Stromal cell of bone marrow (primary cell): ENCODE measurements around the gene TMEM92.
A peak's percentile ranks its signal among the peaks of the same experiment; 100 is the strongest.
"Not testable (repeated sequence)": the region's sequence is repeated elsewhere in the genome, so short reads cannot be mapped to it uniquely, and the experiment has no call there.

Experiments used
- DNase-seq: peaks from one replicate; pipeline ENCODE4 v3.0.0-alpha.2; 2012; ENCODE audit warnings: low read depth

Gene TMEM92

DNA sequence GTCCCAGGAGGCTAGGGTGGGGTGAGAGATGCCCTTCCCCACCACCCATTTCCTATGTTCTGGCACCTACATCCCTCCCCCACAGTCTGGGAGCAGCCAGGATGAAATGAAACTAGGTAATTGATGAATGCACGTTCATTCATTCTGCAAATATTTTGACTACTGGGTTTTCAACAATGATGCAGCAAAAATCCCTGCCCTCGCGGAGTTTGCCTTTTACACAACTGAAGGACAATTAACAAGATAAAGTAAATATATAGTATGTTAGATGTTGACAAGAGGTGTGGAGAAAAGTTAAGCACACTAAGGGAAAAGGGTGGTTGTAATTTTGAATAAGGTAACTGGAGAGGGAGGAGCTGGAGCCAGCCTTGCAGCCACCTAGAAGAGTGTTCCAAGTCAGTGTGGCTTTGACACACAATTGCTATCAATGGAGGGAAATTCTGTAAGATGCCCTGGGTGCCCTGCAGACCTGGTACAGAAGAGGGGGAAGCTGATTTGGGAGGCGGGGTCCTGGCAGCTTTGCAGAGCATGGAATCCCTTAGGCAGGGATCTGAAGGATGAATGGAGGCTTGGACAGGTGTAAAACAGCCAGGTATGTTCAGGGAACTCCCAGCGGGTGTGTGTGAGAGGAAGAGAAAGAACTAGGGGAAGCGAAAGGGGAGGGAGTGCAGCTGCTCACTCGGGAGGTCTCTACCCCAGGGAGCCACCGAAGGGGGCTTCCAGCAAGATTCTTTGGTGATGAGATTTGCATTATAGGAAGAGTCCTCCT is 2.5 kb downstream of the TMEM92 start:
- no peak for DNase-seq

DNA sequence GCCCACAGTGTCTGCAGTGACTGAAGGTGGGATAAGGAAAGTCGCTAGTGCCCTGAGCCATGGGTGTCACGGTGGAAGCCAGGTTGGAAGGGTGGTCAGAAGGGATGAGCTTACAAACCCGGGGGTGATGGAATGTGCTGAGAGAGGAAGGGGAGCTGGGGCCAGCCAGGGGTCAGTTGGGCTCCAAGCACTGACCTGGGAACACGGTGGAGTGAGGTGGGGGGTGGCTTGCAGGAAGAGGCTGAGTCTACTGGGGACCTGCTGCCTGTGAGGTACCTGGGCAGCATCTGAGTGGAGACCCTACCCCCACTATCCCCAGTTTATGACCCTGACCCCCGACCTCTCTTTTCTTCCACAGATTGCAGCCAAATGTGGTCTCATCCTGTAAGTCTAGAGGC is 3.1 kb downstream of the TMEM92 start:
- DNase-seq, result no peak

DNA sequence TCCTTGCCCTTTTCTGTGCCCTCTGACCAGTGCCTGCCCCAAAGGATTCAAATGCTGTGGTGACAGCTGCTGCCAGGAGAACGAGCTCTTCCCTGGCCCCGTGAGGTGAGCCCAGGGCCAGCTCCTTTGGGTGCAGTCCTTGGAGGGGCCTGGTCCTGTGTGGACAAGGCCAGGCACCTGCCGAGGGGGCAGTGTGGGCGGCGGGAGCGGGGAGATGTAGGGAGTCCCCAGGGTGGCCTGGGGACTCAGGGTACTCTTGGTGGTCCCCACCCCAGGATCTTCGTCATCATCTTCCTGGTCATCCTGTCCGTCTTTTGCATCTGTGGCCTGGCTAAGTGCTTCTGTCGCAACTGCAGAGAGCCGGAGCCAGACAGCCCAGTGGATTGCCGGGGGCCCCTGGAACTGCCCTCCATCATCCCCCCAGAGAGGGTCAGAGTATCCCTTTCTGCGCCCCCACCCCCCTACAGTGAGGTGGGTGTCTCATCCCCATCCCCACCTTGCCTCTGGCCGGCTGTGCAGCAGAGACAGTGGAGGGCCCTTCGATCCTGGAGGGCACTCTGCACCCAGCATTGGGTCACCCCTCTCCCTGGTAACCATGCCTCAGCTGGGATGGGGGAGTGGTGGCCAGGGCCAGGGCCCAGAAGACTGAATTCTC is 4.4 kb downstream of the TMEM92 start:
- DNase-seq, result no peak

DNA sequence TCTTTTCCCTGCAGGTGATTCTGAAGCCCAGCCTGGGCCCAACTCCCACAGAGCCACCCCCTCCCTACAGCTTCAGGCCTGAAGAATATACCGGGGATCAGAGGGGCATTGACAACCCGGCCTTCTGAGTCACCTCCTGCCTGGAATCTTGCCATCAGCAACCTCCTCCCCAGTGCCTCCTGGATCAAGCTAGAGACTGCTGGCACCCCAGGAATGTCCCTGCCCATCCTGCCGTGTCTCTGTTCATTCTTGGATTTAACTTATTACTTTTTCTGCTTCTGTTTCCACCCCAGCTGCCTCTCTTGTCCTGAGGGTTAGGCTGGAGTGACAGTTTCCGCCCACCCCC is 4.9 kb downstream of the TMEM92 start:
- no peak for DNase-seq

- no peak for DNase-seq
These were observed 5.4 kb downstream of the TMEM92 start for GRCh38 chr17:50279639-50280038.

GRCh38 chr17:50280068-50280467 is 5.8 kb downstream of the TMEM92 start:
- no peak for DNase-seq

GRCh38 chr17:50280801-50281441 is 6.7 kb downstream of the TMEM92 start:
- no peak for DNase-seq

- DNase-seq, result no peak
These were observed 7.6 kb downstream of the TMEM92 start for GRCh38 chr17:50281739-50282401.

GRCh38 chr17:50283246-50283645 is 9.0 kb downstream of the TMEM92 start:
- no peak for DNase-seq

DNA sequence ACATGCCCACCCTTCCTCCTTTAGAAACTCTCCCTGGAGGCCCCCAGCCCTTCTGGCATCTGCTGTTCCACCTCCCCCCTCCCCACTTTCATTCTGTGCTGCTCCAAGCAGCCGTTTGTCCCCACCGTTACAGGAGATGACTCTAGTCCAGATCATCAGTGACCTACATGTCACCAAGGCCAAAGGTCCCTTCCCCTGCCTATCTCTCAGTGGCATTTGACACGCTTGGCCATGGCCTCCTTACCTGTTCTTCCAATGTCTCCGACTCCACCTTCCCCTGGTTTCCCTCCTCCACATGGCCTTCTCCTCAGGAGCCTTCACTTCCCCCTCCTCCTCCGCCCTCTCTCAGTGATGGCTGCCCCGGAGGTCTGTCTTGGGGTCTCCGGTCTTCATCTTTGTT is 9.4 kb downstream of the TMEM92 start:
- no peak for DNase-seq

DNA sequence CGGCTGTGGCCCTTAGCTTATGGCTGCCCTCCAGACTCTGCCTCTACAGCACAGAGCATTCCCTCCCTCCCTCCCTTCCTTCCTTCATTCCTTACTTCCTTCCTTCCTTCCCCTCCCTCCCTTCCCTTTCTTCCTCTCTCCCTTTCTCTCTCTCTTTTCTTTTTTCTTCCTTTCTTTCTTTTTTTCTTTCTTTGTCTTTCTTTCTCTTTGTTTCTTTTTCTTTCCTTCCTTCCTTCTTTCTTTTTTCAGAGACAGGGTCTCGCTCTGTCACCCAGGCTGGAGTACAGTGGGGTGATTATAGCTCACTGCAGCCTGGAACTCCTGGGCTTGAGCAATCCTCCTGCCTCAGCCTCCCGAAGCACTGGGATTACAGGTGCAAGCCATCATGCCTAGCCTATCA is 11.7 kb downstream of the TMEM92 start:
- DNase-seq, result no peak

- DNase-seq, result not testable (repeated sequence)
These were observed 13.0 kb downstream of the TMEM92 start for GRCh38 chr17:50287302-50287701.

DNA sequence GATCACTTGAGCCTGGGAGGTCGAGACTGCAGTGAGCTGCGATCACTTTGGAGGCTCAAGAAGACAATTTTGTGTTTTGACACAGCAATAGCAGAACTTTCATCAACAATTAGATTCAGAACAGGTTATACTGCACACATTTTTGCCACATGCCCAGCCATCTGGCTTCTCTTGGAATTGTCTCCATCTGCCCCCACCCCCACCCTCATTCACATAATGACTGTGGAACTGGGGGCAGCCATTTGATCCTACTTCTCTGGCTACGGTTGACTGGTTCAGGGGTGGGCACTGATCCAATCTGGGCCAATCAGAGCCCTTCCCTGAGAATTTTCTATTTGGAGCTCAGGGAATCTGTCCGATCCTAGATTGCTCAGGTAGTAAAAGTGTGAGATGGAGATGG is 14.0 kb downstream of the TMEM92 start:
- no peak for DNase-seq

- DNase-seq, result peak; percentile 75
These were observed 15.0 kb downstream of the TMEM92 start for GRCh38 chr17:50289278-50289677.

GRCh38 chr17:50289991-50290702 is 15.9 kb downstream of the TMEM92 start:
- DNase-seq, result peak; percentile 98

DNA sequence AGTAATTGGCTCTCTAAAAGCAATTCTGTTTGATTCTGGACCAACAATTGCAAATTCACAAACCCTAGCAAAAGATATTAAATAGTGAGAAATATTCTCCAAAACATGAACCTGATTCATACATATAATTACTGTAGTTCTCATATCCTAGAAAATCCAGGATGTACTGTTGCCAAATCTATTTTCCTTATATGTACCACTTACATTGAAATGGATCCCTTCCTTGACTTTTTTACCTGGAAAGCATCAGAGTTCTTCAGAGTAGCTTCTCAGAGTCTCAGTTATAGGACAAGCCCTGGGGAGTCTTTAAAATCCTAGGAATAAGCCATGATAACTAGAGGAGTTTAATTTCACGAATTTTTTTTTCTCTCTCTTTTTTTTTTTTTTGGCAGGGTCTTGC is 16.7 kb downstream of the TMEM92 start:
- DNase-seq, result no peak

DNA sequence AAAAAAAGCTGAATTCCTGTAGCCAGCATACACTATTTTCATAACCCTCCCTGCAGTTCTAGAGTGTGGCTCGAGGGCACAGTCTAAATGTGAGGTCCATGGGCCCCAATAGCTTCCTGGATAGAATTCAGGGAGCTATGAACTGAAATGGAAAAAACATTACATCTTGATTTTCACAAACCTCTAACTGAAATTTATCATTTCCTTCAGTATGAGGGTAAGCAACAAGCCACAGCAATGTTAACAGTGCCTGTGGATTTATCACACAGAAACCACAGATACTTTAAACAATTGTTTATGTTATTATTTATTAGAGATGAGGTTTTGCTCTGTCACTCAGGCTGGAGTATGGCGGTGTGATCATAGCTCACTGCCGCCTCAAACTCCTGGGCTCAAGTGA is 18.2 kb downstream of the TMEM92 start:
- no peak for DNase-seq

GRCh38 chr17:50295021-50295420 is 20.8 kb downstream of the TMEM92 start:
- DNase-seq, result no peak

DNA sequence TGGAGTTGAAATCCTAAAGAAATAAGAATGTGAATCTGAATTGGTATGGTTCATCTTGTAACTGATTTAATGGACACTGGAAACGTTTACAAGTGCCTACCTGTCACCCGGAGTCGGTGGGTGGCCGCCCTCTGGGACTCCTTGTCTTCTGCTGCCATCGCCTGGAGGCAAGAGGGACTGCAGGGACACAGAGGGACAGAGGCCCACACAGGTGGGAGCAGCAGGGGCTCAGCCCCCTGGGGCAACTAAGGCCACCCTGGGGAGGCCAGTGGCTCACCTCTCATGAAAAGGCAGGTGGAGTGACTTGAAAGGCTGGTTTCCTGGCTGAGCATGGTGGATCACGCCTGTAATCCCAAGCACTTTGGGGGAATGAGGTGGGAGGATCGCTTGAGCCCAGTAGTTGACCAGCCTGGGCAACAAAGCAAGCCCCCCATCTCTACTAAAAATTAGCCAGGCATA is 23.2 kb downstream of the TMEM92 start:
- no peak for DNase-seq

DNA sequence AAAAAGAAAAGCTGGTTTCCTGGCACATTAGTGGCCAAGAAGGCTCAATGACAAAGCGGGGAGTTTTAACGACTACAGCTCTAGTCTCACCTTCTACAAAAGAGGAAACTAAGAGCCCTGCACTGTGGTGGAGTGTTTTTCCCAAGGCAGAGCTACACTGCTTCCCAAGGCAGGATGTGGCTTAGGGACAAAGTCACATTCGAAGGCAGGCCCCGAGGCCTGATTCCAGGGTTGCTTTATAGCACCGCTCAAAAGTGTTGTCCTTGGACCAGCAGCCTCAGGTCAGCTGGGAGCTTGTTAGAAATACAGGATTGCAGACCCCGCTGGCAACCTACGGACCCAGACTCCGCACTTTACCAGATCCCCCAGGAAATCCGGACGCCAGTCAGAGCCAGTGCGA is 23.8 kb downstream of the TMEM92 start:
- no peak for DNase-seq

DNA sequence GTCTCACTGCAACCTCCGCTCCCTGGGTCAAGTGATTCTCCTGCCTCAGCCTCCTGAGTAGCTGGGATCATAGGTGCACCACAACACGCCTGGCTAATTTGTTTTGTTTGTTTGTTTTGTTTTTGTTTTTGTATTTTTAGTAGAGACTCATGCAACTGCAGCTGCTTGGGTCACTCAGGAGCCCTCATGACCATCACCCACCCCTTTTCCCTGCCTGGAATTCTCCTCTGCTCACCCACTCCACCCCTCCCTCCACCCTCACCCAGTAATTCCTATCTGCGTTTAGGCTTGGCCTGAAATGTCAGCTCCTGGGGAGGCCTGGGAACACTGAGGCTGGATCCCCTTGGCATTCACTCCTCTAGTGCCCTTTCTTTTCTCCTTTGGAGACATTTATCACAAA is 25.5 kb downstream of the TMEM92 start:
- DNase-seq, result no peak

GRCh38 chr17:50300824-50301223 is 26.6 kb downstream of the TMEM92 start:
- DNase-seq, result not testable (repeated sequence)
